Activated CD4-positive, alpha-beta T cell treated with anti-CD3 and anti-CD28 coated beads, Interleukin-2, amount 50 U/mL, for 24 hours (primary cell): Measurements from ENCODE around the gene LAMP1.
A peak's percentile ranks its signal among the peaks of the same experiment; 100 is the strongest.
"Not testable (repeated sequence)": the region's sequence is repeated elsewhere in the genome, so short reads cannot be mapped to it uniquely, and the experiment has no call there.

ENCODE experiments used
- DNase-seq, 2 donors: peaks; one replicate each; pipeline ENCODE4 v3.0.0-alpha.2; 2020; ENCODE audit warnings: low read depth in 1 of 2, low spot score in 1 of 2

LAMP1 gene

GRCh38 chr13:113296823-113297369 lies at the start of gene LAMP1:
Gene LAMP1, plus strand, starts transcription at chr13:113297239. Its CDS starts 196 bp downstream, at chr13:113297435.
- DNase-seq: peak; percentile 99 to 100

- no peak for DNase-seq
These were observed 44.4 kb upstream of the LAMP1 start for GRCh38 chr13:113252516-113253095.

- DNase-seq: not testable (repeated sequence)
These were observed 39.1 kb upstream of the LAMP1 start for GRCh38 chr13:113257908-113258307.

- no peak for DNase-seq
These were observed 38.6 kb upstream of the LAMP1 start for GRCh38 chr13:113258321-113259054.

GRCh38 chr13:113260996-113261395 lies 36.0 kb upstream of the LAMP1 start:
- DNase-seq: no peak

- DNase-seq: not testable (repeated sequence)
These were observed 34.0 kb upstream of the LAMP1 start for GRCh38 chr13:113263016-113263415.

GRCh38 chr13:113267642-113268405 lies 29.2 kb upstream of the LAMP1 start:
- no peak for DNase-seq

GRCh38 chr13:113272031-113272430 lies 25.0 kb upstream of the LAMP1 start:
- no peak for DNase-seq

- DNase-seq: no peak
These were observed 24.3 kb upstream of the LAMP1 start for GRCh38 chr13:113272701-113273181.

- DNase-seq: no peak
These were observed 23.7 kb upstream of the LAMP1 start for GRCh38 chr13:113273321-113273720.

- DNase-seq: no peak
These were observed 23.0 kb upstream of the LAMP1 start for GRCh38 chr13:113273851-113274590.

GRCh38 chr13:113274721-113275120 lies 22.3 kb upstream of the LAMP1 start:
- no peak for DNase-seq

GRCh38 chr13:113275387-113275786 lies 21.7 kb upstream of the LAMP1 start:
- no peak for DNase-seq

- no peak for DNase-seq
These were observed 16.9 kb upstream of the LAMP1 start for GRCh38 chr13:113280126-113280525.

- DNase-seq: no peak
These were observed 13.1 kb upstream of the LAMP1 start for GRCh38 chr13:113283904-113284303.

GRCh38 chr13:113288880-113289279 lies 8.2 kb upstream of the LAMP1 start:
- no peak for DNase-seq

GRCh38 chr13:113291129-113291528 lies 5.9 kb upstream of the LAMP1 start:
- DNase-seq: no peak

GRCh38 chr13:113292021-113292862 lies 4.8 kb upstream of the LAMP1 start:
- no peak for DNase-seq

GRCh38 chr13:113293686-113294085 lies 3.4 kb upstream of the LAMP1 start:
- no peak for DNase-seq

GRCh38 chr13:113295776-113296175 lies 1.3 kb upstream of the LAMP1 start:
- no peak for DNase-seq
